ENCODE results near the gene CARNS1. TPM values are rescaled to one million over a fixed set of nuclear protein-coding genes. Genes with fewer than 3 reads are reported as not detected.
A peak's percentile ranks its signal among the peaks of the same experiment; 100 is the strongest.

Gene CARNS1
- total and polyA plus RNA-seq, 7 experiments from 2014 or later, result 0.53 to 14.2 (median 4.3) TPM

DNA sequence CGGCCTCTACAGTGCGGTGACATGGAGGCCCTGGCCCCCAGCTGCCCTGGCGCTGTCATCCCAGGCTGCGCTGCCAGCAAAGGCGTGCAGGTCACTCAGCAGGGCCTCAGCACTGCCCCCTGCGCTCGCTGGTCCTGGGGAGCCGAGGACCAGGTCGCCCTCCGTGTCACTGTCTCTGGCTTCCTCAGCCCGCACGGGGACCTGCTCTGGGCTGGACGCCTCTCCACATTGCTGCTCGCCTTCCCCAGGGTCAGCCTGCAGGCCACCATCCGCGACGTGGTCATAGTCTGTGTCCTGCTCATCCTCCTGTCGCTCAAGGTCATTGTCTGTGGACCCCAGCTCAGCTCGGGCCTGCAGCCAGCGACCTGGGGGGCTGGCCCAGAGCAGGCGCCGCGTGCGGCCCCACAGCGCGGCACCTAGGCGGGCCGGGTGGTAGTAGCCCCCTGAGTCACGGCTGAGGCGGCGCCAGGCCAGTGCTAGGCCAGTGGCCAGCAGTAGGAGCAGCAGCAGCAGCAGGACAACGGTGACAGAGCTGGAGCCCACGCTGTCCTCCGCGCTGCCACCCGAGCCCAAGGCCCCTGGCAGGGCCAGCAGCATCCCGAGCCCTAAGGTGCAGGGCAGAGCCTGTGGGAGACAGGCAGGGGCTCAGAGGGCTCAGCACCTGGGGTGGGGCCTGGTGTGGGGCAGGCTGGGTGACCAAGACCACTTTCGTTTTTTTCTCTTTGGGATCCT lies 20.4 kb downstream of the CARNS1 start:
- no peaks in the 10 kb centered on the region for H3K27me3 Mint-ChIP-seq
- ChIA-PET POLR2A (interaction anchor here (1.6 to 31.8 kb wide), 10 partner anchors 7 to 70 kb away, joined by 5 to 1530 read pairs (median 62); partner anchors contain the start of genes AIP, CABP4, CARNS1 and GPR152), CTCF (interaction anchor here (0.6 to 5.9 kb wide), 6 partner anchors 10 to 48 kb away, joined by 3 to 37 read pairs (median 8); partner anchors contain the start of genes AIP, PPP1CA and TBC1D10C)
- Histone ChIP-seq H3K4me1 (ENCODE audit: control insufficient read depth in 2 of 2, insufficient read depth in 2 of 2, low read length in 2 of 2) (peaks cover 45 to 74% of the 10 kb centered on the region in 2 donors), H3K27ac (ENCODE audit: low read depth, low read length) (peak overlapping the region; percentile 85), H3K36me3 (ENCODE audit: control insufficient read depth in 2 of 3, insufficient read depth in 3 of 3, low read length in 3 of 3) (peaks cover 0 to 59% (median 19%) of the 10 kb centered on the region in 3 experiments), H3K27me3 (ENCODE audit: control insufficient read depth in 2 of 2, insufficient read depth in 2 of 2, low read length in 2 of 2) (no peaks in the 10 kb centered on the region), H3K9me3 (ENCODE audit: control insufficient read depth in 2 of 3, low read length in 3 of 3) (no peaks in the 10 kb centered on the region), H3K4me3 (ENCODE audit: low read length) (peak overlapping the region; percentile 100)
- H3K4me3 Mint-ChIP-seq, result peak overlapping the region; percentile 85 to 99 (median 97)
- peaks cover 0 to 1% (median 0%) of the 10 kb centered on the region in 11 donors for H3K9me3 Mint-ChIP-seq
- H3K4me1 Mint-ChIP-seq, result peaks cover 41 to 74% (median 54%) of the 10 kb centered on the region in 7 donors
- intact Hi-C loops (cut with micrococcal nuclease), result loop anchor here in 1 of 2 donors (2.0 kb wide), 1 partner anchor 47 kb away; the partner anchor contains the start of gene AIP
- DNase-seq (no peak), ATAC-seq (no peak)
- peaks cover 0 to 49% (median 7%) of the 10 kb centered on the region in 5 donors for H3K36me3 Mint-ChIP-seq
- H3K27ac Mint-ChIP-seq, result peak overlapping the region; percentile 12 to 97 (median 92)

DNA sequence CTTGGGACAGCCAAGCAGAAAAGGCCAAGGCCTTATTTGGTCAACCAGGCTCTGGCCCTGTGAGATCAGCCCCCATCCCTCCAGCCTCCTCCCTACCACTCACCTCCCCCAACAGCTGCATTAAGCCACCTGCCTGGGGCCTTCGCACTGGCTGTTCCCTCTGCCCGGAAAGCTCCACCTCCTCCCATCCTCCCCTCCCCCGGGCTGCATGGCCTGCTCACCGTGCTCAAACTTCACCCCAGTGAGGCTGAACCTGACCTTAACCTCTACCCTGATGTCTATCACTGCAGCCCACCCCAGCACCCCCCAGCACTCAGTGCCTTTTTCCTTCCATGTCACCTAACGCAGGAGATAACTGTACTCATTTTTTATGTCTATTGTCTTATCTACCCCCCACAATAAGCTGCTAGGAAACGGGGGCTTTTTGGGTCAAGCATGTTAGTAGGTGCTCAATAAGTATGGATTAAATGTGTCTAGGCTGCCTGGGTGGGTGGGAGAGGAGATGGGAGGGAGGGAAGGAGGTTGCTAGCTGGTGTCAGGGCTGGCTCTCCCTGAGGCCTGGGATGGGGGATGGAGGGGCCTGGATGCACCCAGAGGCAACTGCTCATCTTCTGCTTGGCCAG lies 21.1 kb downstream of the CARNS1 start:
- POLR2A ChIA-PET, result interaction anchor here (0.6 to 31.8 kb wide), 19 partner anchors 8 to 196 kb away, joined by 3 to 1530 read pairs (median 9); partner anchors contain the start of genes AIP, CABP4, CARNS1 and GPR152
- Histone ChIP-seq H3K36me3 (ENCODE audit: control insufficient read depth in 2 of 3, insufficient read depth in 3 of 3, low read length in 3 of 3) (peaks cover 0 to 53% (median 15%) of the 10 kb centered on the region in 3 experiments), H3K27me3 (ENCODE audit: control insufficient read depth in 2 of 2, insufficient read depth in 2 of 2, low read length in 2 of 2) (no peaks in the 10 kb centered on the region), H3K4me1 (ENCODE audit: control insufficient read depth in 2 of 2, insufficient read depth in 2 of 2, low read length in 2 of 2) (peaks cover 45 to 74% of the 10 kb centered on the region in 2 donors), H3K4me3 (ENCODE audit: low read length) (peak overlapping the region; percentile 100), H3K9me3 (ENCODE audit: control insufficient read depth in 2 of 3, low read length in 3 of 3) (no peaks in the 10 kb centered on the region), H3K27ac (ENCODE audit: low read depth, low read length) (peak overlapping the region; percentile 85)
- Mint-ChIP-seq H3K4me3 (peak overlapping the region; percentile 85 to 99 (median 97)), H3K27ac (peak overlapping the region; percentile 71 to 97 (median 92)), H3K9me3 (peaks cover 0 to 1% (median 0%) of the 10 kb centered on the region in 11 donors), H3K4me1 (peaks cover 44 to 78% (median 55%) of the 10 kb centered on the region in 7 donors), H3K27me3 (no peaks in the 10 kb centered on the region), H3K36me3 (peaks cover 0 to 46% (median 7%) of the 10 kb centered on the region in 5 donors)
- ATAC-seq (peak; percentile 33), DNase-seq (peak in 8 of 9 donors; percentile 29 to 70 (median 55))
- intact Hi-C loops (cut with micrococcal nuclease), result loop anchor here (1.0 to 2.0 kb wide), 11 partner anchors 8 to 70 kb away; partner anchors contain the start of genes AIP (in 2 of the 2), RPS6KB2 (in 2 of the 2) and TMEM134 (in 2 of the 2)
- CTCF ChIA-PET, result interaction anchor here (0.6 to 5.9 kb wide), 10 partner anchors 11 to 48 kb away, joined by 3 to 37 read pairs (median 5); partner anchors contain the start of genes AIP, PPP1CA, TBC1D10C and TMEM134

DNA sequence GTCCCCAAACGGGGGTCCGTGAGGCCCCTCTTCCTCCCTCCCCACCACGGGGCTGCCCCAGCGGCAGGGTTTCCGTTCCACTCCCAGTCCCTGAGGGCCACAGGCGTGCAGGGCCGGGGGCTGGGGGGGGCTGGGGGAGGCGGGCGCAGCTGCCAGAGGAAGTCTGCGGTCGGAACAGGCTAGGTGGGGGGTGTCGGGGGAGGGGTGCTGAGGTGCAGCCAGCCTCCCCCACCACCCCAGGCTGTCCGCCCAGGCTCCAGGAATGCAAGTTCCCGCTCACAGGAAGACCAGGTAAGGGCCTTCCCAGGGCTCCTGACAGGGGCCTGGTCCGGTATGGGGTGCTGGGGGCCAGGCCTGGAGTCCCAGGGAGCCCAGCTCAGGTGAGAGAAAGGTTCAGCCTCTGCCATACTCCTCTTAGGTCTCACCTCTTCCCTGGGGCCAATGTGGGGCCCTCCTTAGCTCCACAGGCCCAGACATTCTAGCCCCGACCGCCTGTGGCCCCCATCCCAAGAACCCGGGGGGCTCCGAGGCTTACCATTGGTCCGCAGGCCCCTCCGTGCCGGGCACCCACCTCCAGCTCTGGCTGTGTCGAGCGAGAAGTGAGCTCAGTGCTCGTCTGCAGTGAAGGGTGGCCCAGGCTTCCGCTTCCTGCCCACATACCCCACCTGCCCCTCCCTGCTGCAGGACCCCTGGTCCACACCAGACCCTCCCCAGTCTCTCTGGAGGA lies 21.8 kb downstream of the CARNS1 start, which contains the start of gene PTPRCAP:
Gene PTPRCAP, minus strand, starts transcription at position 601 of the 727 bp plus-strand sequence. Its CDS starts 63 bp downstream, at position 538.
- Mint-ChIP-seq H3K9me3 (peaks cover 0 to 1% (median 0%) of the 10 kb centered on the region in 11 donors), H3K27ac (peak within 1 kb of the TSS; percentile 71 to 97 (median 92)), H3K4me1 (peaks cover 43 to 78% (median 53%) of the 10 kb centered on the region in 7 donors), H3K4me3 (peak within 1 kb of the TSS; percentile 85 to 99 (median 97)), H3K36me3 (peaks cover 0 to 44% (median 1%) of the 10 kb centered on the region in 5 donors), H3K27me3 (no peaks in the 10 kb centered on the region)
- ATAC-seq (peak; percentile 74), DNase-seq (peak; percentile 49 to 86 (median 84))
- H3K27ac ChIP-seq (ENCODE audit: low read depth, low read length), result peak within 1 kb of the TSS; percentile 85
- peaks cover 0 to 47% (median 11%) of the 10 kb centered on the region in 3 experiments for H3K36me3 ChIP-seq (ENCODE audit: control insufficient read depth in 2 of 3, insufficient read depth in 3 of 3, low read length in 3 of 3)
- CTCF ChIA-PET, result interaction anchor here (0.6 to 5.9 kb wide), 11 partner anchors 18 to 47 kb away, joined by 3 to 37 read pairs (median 5); partner anchors contain the start of genes AIP, PPP1CA, TBC1D10C and TMEM134
- peaks cover 45 to 73% of the 10 kb centered on the region in 2 donors for H3K4me1 ChIP-seq (ENCODE audit: control insufficient read depth in 2 of 2, insufficient read depth in 2 of 2, low read length in 2 of 2)
- no peaks in the 10 kb centered on the region for H3K27me3 ChIP-seq (ENCODE audit: control insufficient read depth in 2 of 2, insufficient read depth in 2 of 2, low read length in 2 of 2)
- POLR2A ChIA-PET, result interaction anchor here (0.6 to 31.8 kb wide), 21 partner anchors 9 to 197 kb away, joined by 3 to 1530 read pairs (median 7); partner anchors contain the start of genes AIP, CABP4, CARNS1 and GPR152
- H3K9me3 ChIP-seq (ENCODE audit: control insufficient read depth in 2 of 3, low read length in 3 of 3), result no peaks in the 10 kb centered on the region
- peak within 1 kb of the TSS; percentile 100 for H3K4me3 ChIP-seq (ENCODE audit: low read length)
- intact Hi-C loops (cut with micrococcal nuclease), result loop anchor here (1.0 to 2.0 kb wide), 11 partner anchors 9 to 69 kb away; partner anchors contain the start of genes AIP (in 2 of the 2), RPS6KB2 (in 2 of the 2) and TMEM134 (in 2 of the 2)

DNA sequence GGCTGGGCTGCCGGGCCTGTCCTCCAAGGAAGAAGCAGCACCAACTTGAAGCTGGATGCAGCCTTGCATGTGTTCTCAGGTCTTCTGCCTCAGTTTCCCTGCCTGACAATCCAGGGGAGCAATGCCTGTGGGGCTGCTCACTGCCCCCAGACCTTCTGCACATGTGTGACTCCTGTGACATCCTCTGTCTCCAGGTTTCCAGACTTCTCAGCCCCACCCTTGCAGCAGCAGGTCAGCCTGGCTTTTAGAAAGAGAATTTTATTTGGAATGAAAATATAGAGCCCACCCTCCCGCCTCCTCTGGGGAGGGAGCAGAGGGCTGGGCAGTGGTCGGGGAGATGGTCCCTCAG lies 22.3 kb downstream of the CARNS1 start:
- no peaks in the 10 kb centered on the region for H3K27me3 ChIP-seq (ENCODE audit: control insufficient read depth in 2 of 2, insufficient read depth in 2 of 2, low read length in 2 of 2)
- peaks cover 45 to 73% of the 10 kb centered on the region in 2 donors for H3K4me1 ChIP-seq (ENCODE audit: control insufficient read depth in 2 of 2, insufficient read depth in 2 of 2, low read length in 2 of 2)
- intact Hi-C loops (cut with micrococcal nuclease), result loop anchor here (1.0 to 2.0 kb wide), 11 partner anchors 9 to 69 kb away; partner anchors contain the start of genes AIP (in 2 of the 2), RPS6KB2 (in 2 of the 2) and TMEM134 (in 2 of the 2)
- H3K27ac Mint-ChIP-seq, result peak overlapping the region; percentile 71 to 97 (median 92)
- CTCF ChIA-PET, result interaction anchor here (0.7 to 5.9 kb wide), 11 partner anchors 18 to 63 kb away, joined by 3 to 37 read pairs (median 5); partner anchors contain the start of genes AIP, PPP1CA, TBC1D10C and TMEM134
- peak overlapping the region; percentile 100 for H3K4me3 ChIP-seq (ENCODE audit: low read length)
- ATAC-seq, result no peak
- peaks cover 0 to 41% (median 11%) of the 10 kb centered on the region in 3 experiments for H3K36me3 ChIP-seq (ENCODE audit: control insufficient read depth in 2 of 3, insufficient read depth in 3 of 3, low read length in 3 of 3)
- no peak for DNase-seq
- H3K4me1 Mint-ChIP-seq, result peaks cover 42 to 78% (median 52%) of the 10 kb centered on the region in 7 donors
- H3K9me3 Mint-ChIP-seq, result peaks cover 0 to 1% (median 0%) of the 10 kb centered on the region in 11 donors
- H3K36me3 Mint-ChIP-seq, result peaks cover 0 to 43% (median 0%) of the 10 kb centered on the region in 5 donors
- no peaks in the 10 kb centered on the region for H3K9me3 ChIP-seq (ENCODE audit: control insufficient read depth in 2 of 3, low read length in 3 of 3)
- H3K4me3 Mint-ChIP-seq, result peak overlapping the region; percentile 85 to 99 (median 97)
- H3K27me3 Mint-ChIP-seq, result no peaks in the 10 kb centered on the region
- peak overlapping the region; percentile 85 for H3K27ac ChIP-seq (ENCODE audit: low read depth, low read length)
- POLR2A ChIA-PET, result interaction anchor here (1.1 to 31.8 kb wide), 18 partner anchors 9 to 197 kb away, joined by 4 to 1530 read pairs (median 14); partner anchors contain the start of genes AIP, CABP4, CARNS1 and CDK2AP2

DNA sequence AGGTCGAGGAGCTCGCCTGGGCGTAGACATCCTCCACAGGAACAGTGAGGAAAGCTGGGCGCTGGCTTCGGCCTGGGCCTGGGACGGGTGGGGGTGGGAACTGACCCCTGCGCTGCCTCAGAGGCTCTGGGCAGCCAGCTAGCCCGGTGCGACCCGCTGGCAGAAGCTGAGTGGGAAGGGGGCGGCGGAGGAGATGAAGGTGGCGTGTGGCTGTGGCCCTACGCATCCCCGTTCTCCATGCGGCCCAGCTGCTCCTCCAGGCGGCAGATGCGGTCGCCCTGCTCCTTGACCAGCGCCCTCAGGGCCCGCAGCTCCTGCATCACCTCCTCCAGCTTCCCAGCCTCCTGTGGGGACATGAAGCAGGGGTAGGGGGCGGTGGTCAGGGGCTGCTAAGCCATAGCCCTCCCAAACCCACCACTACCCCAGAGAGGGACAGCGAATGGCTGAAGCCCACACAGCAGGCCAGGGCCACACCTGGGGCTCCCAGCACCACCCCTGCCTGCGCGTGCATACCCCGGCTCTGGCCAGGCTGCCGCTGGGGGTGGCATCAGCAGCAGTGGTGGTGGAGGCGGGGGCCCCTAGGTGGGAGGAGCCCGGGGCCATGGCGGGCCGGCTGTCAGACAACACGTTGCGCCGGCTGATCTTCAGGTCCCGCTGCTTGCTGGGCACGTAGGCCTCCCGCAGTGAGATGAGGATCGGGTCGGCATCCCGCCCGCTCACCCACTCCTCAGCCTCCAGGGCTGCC lies 22.9 kb downstream of the CARNS1 start:
- peaks cover 0 to 43% (median 0%) of the 10 kb centered on the region in 5 donors for H3K36me3 Mint-ChIP-seq
- POLR2A ChIA-PET, result interaction anchor here (1.0 to 31.8 kb wide), 19 partner anchors 10 to 198 kb away, joined by 3 to 1530 read pairs (median 9); partner anchors contain the start of genes AIP, CABP4, CARNS1 and CDK2AP2
- Histone ChIP-seq H3K36me3 (ENCODE audit: control insufficient read depth in 2 of 3, insufficient read depth in 3 of 3, low read length in 3 of 3) (peaks cover 0 to 36% (median 11%) of the 10 kb centered on the region in 3 experiments), H3K27ac (ENCODE audit: low read depth, low read length) (peak overlapping the region; percentile 85), H3K4me3 (ENCODE audit: low read length) (peak overlapping the region; percentile 100), H3K4me1 (ENCODE audit: control insufficient read depth in 2 of 2, insufficient read depth in 2 of 2, low read length in 2 of 2) (peaks cover 43 to 70% of the 10 kb centered on the region in 2 donors), H3K9me3 (ENCODE audit: control insufficient read depth in 2 of 3, low read length in 3 of 3) (no peaks in the 10 kb centered on the region), H3K27me3 (ENCODE audit: control insufficient read depth in 2 of 2, insufficient read depth in 2 of 2, low read length in 2 of 2) (no peaks in the 10 kb centered on the region)
- no peaks in the 10 kb centered on the region for H3K27me3 Mint-ChIP-seq
- H3K9me3 Mint-ChIP-seq, result peaks cover 0 to 1% (median 0%) of the 10 kb centered on the region in 11 donors
- ATAC-seq (peak; percentile 63), DNase-seq (peak; percentile 54 to 83 (median 70))
- peaks cover 40 to 76% (median 53%) of the 10 kb centered on the region in 7 donors for H3K4me1 Mint-ChIP-seq
- intact Hi-C loops (cut with micrococcal nuclease), result no loop called here
- CTCF ChIA-PET, result interaction anchor here (0.7 to 5.9 kb wide), 13 partner anchors 13 to 63 kb away, joined by 3 to 37 read pairs (median 5); partner anchors contain the start of genes AIP, PPP1CA, TBC1D10C and TMEM134
- peak overlapping the region; percentile 90 to 97 (median 95) for H3K27ac Mint-ChIP-seq
- H3K4me3 Mint-ChIP-seq, result peak overlapping the region; percentile 85 to 99 (median 97)

Measured in naive thymus-derived CD4-positive, alpha-beta T cell (primary cell).